Testis (tissue), 2 donors: ENCODE data around the gene OR2A12.

Source experiments
- CTCF ChIP-seq, 3 experiments: fragments of 450-650 bp in 2 of 3; fragments of 200-600 bp in 1 of 3; sonication (generic) in 1 of 3; IDR thresholded peaks; one replicate each; pipeline ENCODE4 v1.5.1; 2016 to 2019; ENCODE audit warnings: antibody characterized with exemption in 3 of 3, mild to moderate bottlenecking in 2 of 3, moderate library complexity in 1 of 3
- POLR2A ChIP-seq: fragments of 450-650 bp; IDR thresholded peaks from one replicate; pipeline ENCODE4 v1.6.1; 2017; ENCODE audit warnings: antibody characterized with exemption, mild to moderate bottlenecking, moderate library complexity

DNA sequence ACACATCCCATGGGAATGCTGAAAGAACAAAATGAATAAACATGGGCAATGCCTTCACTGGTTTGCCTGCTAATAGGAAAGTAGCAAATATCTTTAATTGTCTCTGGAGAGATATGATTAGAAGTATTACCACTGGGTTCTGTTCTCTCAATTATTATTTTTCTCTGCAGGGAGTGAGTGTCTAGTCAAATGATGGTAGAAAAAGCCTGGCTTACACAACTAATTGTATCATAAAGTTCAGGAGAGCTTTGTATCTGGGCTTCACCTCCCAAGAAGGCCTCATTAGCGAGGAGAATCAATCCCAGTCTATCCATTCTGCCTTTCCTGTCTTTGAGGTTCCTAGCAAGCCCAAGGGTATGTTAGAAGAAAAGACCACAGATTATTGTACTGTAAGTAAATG, 36.8 kb downstream of the OR2A12 start, which contains the start of gene OR2A14:
- TF ChIP-seq POLR2A, result no peak
- no peak for TF ChIP-seq CTCF (IDR thresholded peaks at IDR 0.05)
